NT2/D1 (cell line): ENCODE results near the gene UBL4A.

Experiments used
- SUZ12 ChIP-seq: IDR thresholded peaks from 2 replicates; pipeline ENCODE4 v1.6.1; 2011; ENCODE audit not compliant: insufficient read length, insufficient read depth; ENCODE audit errors: extremely low read depth
- YY1 ChIP-seq: IDR thresholded peaks from 2 replicates; pipeline ENCODE4 v1.6.1; 2011; ENCODE audit not compliant: insufficient read length, insufficient read depth
- ZNF274 ChIP-seq: IDR thresholded peaks from 2 replicates; pipeline ENCODE4 v1.6.1; 2011; ENCODE audit warnings: mild to moderate bottlenecking, low read depth, low read length

GRCh38 chrX:154439841-154440240, 46.6 kb downstream of the UBL4A start:
- TF ChIP-seq YY1 (no peak), SUZ12 (no peak), ZNF274 (no peak)
